SK-N-SH (cell line): ENCODE data around the gene ZG16B. TPM values are rescaled to one million over a fixed set of nuclear protein-coding genes. Genes with fewer than 3 reads are reported as not detected.

ENCODE experiments used
- CTCF ChIA-PET: fragments of 300-600, 350-600 bp; formaldehyde crosslinking; extraction: SDS; loops from one replicate; lab custom pipeline; 2021; lab: Yijun Ruan, JAX
- POLR2A ChIA-PET: fragments of 350-600 bp; sonication (Branson Sonifier 250); formaldehyde crosslinking; extraction: SDS; loops from one replicate; lab custom pipeline; 2020; ENCODE audit warnings: antibody characterized with exemption, inconsistent platforms; lab: Yijun Ruan, JAX
- DNase-seq: peaks from one replicate; pipeline ENCODE4 v3.0.0; 2012
- H2AFZ ChIP-seq: fragments of 200-600 bp; sonication (generic); 2 replicates; pipeline ENCODE4 v1.8.1; 2016; ENCODE audit warnings: antibody characterized with exemption, mild to moderate bottlenecking, low read depth
- H3F3A ChIP-seq: fragments of 200-600 bp; sonication (generic); replicated peaks from 2 replicates; pipeline ENCODE3; 2016; ENCODE audit warnings: antibody characterized with exemption, mild to moderate bottlenecking; ENCODE audit not compliant: insufficient read depth
- H3K27ac ChIP-seq, 2 experiments: fragments of 200-500 bp in 1 of 2; fragments of 200-600 bp in 1 of 2; sonication (Bioruptor generic) in 1 of 2; sonication (generic), shearing (Covaris generic) in 1 of 2; 2 replicates each; pipeline versions ENCODE4 v1.5.1 to v1.6.1; 2014 to 2016; ENCODE audit warnings: low read depth in 2 of 2, inconsistent platforms in 1 of 2, low read length in 1 of 2, mild to moderate bottlenecking in 1 of 2, mixed read lengths in 1 of 2
- H3K27me3 ChIP-seq: fragments of 200-600 bp; sonication (generic), shearing (Covaris generic); 2 replicates; pipeline ENCODE4 v1.6.1; 2016; ENCODE audit warnings: mixed run types; ENCODE audit not compliant: insufficient read depth
- H3K36me3 ChIP-seq, 2 experiments: fragments of 200-500 bp in 1 of 2; fragments of 200-600 bp in 1 of 2; sonication (Bioruptor generic) in 1 of 2; sonication (generic) in 1 of 2; replicated peaks in 1 of 2; 2 replicates each; pipeline versions ENCODE3 to v1.5.1; 2014 to 2016; ENCODE audit warnings: low read length in 1 of 2, mild to moderate bottlenecking in 1 of 2; ENCODE audit not compliant: insufficient read depth in 2 of 2, control insufficient read depth in 1 of 2
- H3K4me1 ChIP-seq, 2 experiments: fragments of 200-500 bp in 1 of 2; fragments of 200-600 bp in 1 of 2; sonication (Bioruptor generic) in 1 of 2; sonication (generic), shearing (Covaris generic) in 1 of 2; 2 replicates each; pipeline versions ENCODE4 v1.5.1 to v1.6.1; 2014 to 2016; ENCODE audit warnings: low read depth in 1 of 2, low read length in 1 of 2, mixed run types in 1 of 2; ENCODE audit not compliant: insufficient read depth in 2 of 2, control insufficient read depth in 1 of 2
- H3K4me2 ChIP-seq: fragments of 200-600 bp; sonication (generic), shearing (Covaris generic); 2 replicates; pipeline ENCODE4 v1.6.1; 2017; ENCODE audit warnings: mixed run types
- H3K4me3 ChIP-seq, 2 experiments: fragments of 200-500 bp in 1 of 2; fragments of 200-600 bp in 1 of 2; sonication (Bioruptor generic) in 1 of 2; sonication (generic), shearing (Covaris generic) in 1 of 2; 2 replicates each; pipeline versions ENCODE4 v1.5.1 to v1.8.1; 2014 to 2016; ENCODE audit warnings: low read depth in 2 of 2, inconsistent platforms in 1 of 2, low read length in 1 of 2, mild to moderate bottlenecking in 1 of 2, mixed read lengths in 1 of 2, moderate library complexity in 1 of 2
- H3K79me2 ChIP-seq: fragments of 200-600 bp; sonication (generic); 2 replicates; pipeline ENCODE4 v1.8.1; 2017; ENCODE audit warnings: mild to moderate bottlenecking; ENCODE audit not compliant: insufficient read depth
- H3K9ac ChIP-seq: fragments of 200-600 bp; sonication (generic); 2 replicates; pipeline ENCODE4 v1.6.1; 2017; ENCODE audit warnings: mixed run types
- H3K9me2 ChIP-seq: fragments of 200-600 bp; sonication (generic); 2 replicates; pipeline ENCODE4 v1.6.1; 2017; ENCODE audit warnings: mixed run types
- H3K9me3 ChIP-seq: fragments of 200-600 bp; sonication (generic); 2 replicates; pipeline ENCODE4 v1.6.1; 2017; ENCODE audit warnings: mixed run types, mild to moderate bottlenecking, moderate library complexity
- H4K20me1 ChIP-seq: fragments of 200-600 bp; sonication (generic); 2 replicates; pipeline ENCODE4 v1.6.1; 2017; ENCODE audit warnings: mild to moderate bottlenecking, mixed run types; ENCODE audit not compliant: insufficient read depth
- FOSL2 ChIP-seq: IDR thresholded peaks from 2 replicates; pipeline ENCODE4 v1.4.0; 2012; ENCODE audit warnings: low read depth, mild to moderate bottlenecking, moderate library complexity, borderline replicate concordance
- FOXM1 ChIP-seq: IDR thresholded peaks from 2 replicates; pipeline ENCODE4 v1.4.0; 2012; ENCODE audit warnings: low read depth, mild to moderate bottlenecking
- GATA2 ChIP-seq: sonication (generic); formaldehyde crosslinking; IDR thresholded peaks from 2 replicates; pipeline ENCODE4 v1.5.0; 2020; ENCODE audit warnings: mild to moderate bottlenecking, missing genetic modification reagents
- MXI1 ChIP-seq: IDR thresholded peaks from 2 replicates; pipeline ENCODE4 v1.6.1; 2012; ENCODE audit warnings: mild to moderate bottlenecking, low read depth, low read length, improper control_type of control experiment
- NFIC ChIP-seq: IDR thresholded peaks from 2 replicates; pipeline ENCODE4 v1.4.0; 2012; ENCODE audit warnings: borderline replicate concordance
- NRF1 ChIP-seq: IDR thresholded peaks from 2 replicates; pipeline ENCODE4 v1.6.1; 2012; ENCODE audit warnings: low read depth, mild to moderate bottlenecking, low read length
- POLR2AphosphoS5 ChIP-seq: IDR thresholded peaks from 2 replicates; pipeline ENCODE4 v1.6.1; 2012; ENCODE audit warnings: low read depth, low read length
- SIN3A ChIP-seq: IDR thresholded peaks from 2 replicates; pipeline ENCODE4 v1.6.1; 2012; ENCODE audit warnings: low read depth, mild to moderate bottlenecking, low read length, moderate library complexity, borderline replicate concordance
- SMC3 ChIP-seq: IDR thresholded peaks from 2 replicates; pipeline ENCODE4 v1.6.1; 2012; ENCODE audit warnings: low read depth, low read length, improper control_type of control experiment
- TCF12 ChIP-seq: IDR thresholded peaks from 2 replicates; pipeline ENCODE4 v1.4.0; 2012
- TEAD4 ChIP-seq: IDR thresholded peaks from 2 replicates; pipeline ENCODE4 v1.4.0; 2012; ENCODE audit warnings: mild to moderate bottlenecking, borderline replicate concordance; ENCODE audit not compliant: insufficient read depth
- YY1 ChIP-seq: IDR thresholded peaks from 2 replicates; pipeline ENCODE4 v1.4.0; 2012; ENCODE audit warnings: low read depth, mild to moderate bottlenecking
- WGBS: methylation state at CpG from one replicate; pipeline ENCODE4 v1.1.6; 2017; ENCODE audit warnings: low lambda C conversion rate; 5-methylcytosine and 5-hydroxymethylcytosine counted together
- polyA plus RNA-seq, 3 experiments: library from polyadenylated mRNA; depleted of rRNA; stranded (reverse); fragments of >200 nt; gene quantifications; 2 replicates each; pipeline ENCODE4 v1.2.3, GENCODE V29; 2012
- TF ChIP-seq, protein P1 (sequence below): fragments of 200-600 bp; sonication (generic); IDR thresholded peaks from 2 replicates; pipeline ENCODE4 v1.6.1; 2017; ENCODE audit warnings: antibody characterized with exemption, mild to moderate bottlenecking, moderate library complexity
- TF ChIP-seq, protein P2 (sequence below): fragments of 150-350 bp; IDR thresholded peaks from 2 replicates; pipeline ENCODE4 v1.6.1; 2017; ENCODE audit warnings: antibody characterized with exemption, low read length, low read depth, borderline replicate concordance
- TF ChIP-seq, protein P3 (sequence below): IDR thresholded peaks from 2 replicates; pipeline ENCODE4 v1.4.0; 2012; ENCODE audit warnings: low read depth, borderline replicate concordance
- TF ChIP-seq, protein P4 (sequence below): IDR thresholded peaks from 2 replicates; pipeline ENCODE4; 2012
- TF ChIP-seq, protein P5 (sequence below): IDR thresholded peaks from 2 replicates; pipeline ENCODE4 v1.6.1; 2012; ENCODE audit warnings: mild to moderate bottlenecking, low read depth, low read length, moderate library complexity

ZG16B gene
- polyA plus RNA-seq, 1 of the 3 experiments (the other 2 are of a cell fraction): 0.26 TPM

DNA sequence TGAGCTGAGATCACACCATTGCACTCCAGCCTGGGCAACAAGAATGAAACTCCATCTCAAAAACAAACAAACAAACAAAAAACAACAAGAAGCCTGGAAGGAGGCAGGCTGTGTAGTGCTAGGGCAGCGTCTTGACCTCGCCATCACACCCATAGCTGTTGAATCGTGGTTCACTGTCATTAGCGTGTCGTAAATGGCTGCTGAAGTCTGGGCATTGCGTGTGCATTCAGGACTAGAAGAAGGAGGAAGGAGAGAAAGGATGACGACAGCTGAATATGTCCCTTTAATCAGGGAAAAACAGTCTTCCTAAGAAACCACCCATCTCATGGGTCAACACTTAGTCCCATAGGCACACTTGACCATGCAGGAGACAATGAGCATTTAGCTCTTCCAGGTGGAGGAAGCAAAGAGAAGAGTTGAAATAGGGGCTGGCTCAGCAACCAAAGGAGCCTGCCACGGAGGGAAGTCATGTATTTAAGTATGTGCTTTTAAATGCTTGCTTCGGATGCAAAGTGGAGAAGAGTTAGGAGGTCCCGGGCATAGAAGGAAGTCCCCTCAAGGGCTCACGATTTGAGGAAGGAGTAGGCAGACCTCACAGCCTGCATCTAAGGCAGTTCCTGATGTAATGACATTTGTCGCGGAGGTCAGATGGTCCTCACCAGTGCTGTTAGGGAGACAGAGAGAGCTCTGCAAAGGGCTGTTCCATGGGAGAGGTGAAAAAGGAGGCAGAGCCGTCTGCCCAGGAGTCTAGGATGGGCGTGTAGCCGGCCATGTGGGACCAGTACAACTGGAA, 19.0 kb downstream of the ZG16B start:
- Histone ChIP-seq H3K27me3 (peaks cover 5% of the 10 kb centered on the region; the same call in 1 of the 2 replicates), H3F3A (no peaks in the 10 kb centered on the region), H2AFZ (no peak overlapping the region), H3K4me2 (no peak overlapping the region), H3K9ac (no peak overlapping the region), H3K9me2 (no peaks in the 10 kb centered on the region), H3K4me3 (no peak overlapping the region), H3K4me1 (peaks cover 0 to 6% of the 10 kb centered on the region in 2 experiments; a peak in 1 of 4 replicates), H3K79me2 (no peaks in the 10 kb centered on the region), H4K20me1 (no peaks in the 10 kb centered on the region), H3K9me3 (0 out of 2 replicates have a peak, but pooled peaks cover 1% of the 10 kb centered on the region), H3K27ac (no peak overlapping the region), H3K36me3 (no peaks in the 10 kb centered on the region)
- WGBS: 65% methylated on average over 16 of the region's 16 CpGs
- POLR2A ChIA-PET: no interaction called here
- CTCF ChIA-PET: interaction anchor here (0.5 to 3.0 kb wide), 4 partner anchors 10 to 120 kb away, joined by 3 to 24 read pairs (median 4); no protein-coding TSS in a partner anchor
- DNase-seq: no peak
- TF ChIP-seq, protein P1, sequence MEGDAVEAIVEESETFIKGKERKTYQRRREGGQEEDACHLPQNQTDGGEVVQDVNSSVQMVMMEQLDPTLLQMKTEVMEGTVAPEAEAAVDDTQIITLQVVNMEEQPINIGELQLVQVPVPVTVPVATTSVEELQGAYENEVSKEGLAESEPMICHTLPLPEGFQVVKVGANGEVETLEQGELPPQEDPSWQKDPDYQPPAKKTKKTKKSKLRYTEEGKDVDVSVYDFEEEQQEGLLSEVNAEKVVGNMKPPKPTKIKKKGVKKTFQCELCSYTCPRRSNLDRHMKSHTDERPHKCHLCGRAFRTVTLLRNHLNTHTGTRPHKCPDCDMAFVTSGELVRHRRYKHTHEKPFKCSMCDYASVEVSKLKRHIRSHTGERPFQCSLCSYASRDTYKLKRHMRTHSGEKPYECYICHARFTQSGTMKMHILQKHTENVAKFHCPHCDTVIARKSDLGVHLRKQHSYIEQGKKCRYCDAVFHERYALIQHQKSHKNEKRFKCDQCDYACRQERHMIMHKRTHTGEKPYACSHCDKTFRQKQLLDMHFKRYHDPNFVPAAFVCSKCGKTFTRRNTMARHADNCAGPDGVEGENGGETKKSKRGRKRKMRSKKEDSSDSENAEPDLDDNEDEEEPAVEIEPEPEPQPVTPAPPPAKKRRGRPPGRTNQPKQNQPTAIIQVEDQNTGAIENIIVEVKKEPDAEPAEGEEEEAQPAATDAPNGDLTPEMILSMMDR: no peak
- TF ChIP-seq FOXM1: no peak
- TF ChIP-seq NFIC: no peak
- TF ChIP-seq MXI1: no peak
- TF ChIP-seq, protein P2, sequence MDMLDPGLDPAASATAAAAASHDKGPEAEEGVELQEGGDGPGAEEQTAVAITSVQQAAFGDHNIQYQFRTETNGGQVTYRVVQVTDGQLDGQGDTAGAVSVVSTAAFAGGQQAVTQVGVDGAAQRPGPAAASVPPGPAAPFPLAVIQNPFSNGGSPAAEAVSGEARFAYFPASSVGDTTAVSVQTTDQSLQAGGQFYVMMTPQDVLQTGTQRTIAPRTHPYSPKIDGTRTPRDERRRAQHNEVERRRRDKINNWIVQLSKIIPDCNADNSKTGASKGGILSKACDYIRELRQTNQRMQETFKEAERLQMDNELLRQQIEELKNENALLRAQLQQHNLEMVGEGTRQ: no peak
- TF ChIP-seq SMC3: no peak
- no peak for TF ChIP-seq TEAD4
- no peak for TF ChIP-seq NRF1
- no peak for TF ChIP-seq GATA2 (CRISPR knock-in tag)
- TF ChIP-seq TCF12: no peak
- no peak for TF ChIP-seq SIN3A
- TF ChIP-seq, protein P3, sequence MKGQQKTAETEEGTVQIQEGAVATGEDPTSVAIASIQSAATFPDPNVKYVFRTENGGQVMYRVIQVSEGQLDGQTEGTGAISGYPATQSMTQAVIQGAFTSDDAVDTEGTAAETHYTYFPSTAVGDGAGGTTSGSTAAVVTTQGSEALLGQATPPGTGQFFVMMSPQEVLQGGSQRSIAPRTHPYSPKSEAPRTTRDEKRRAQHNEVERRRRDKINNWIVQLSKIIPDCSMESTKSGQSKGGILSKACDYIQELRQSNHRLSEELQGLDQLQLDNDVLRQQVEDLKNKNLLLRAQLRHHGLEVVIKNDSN: no peak
- TF ChIP-seq, protein P4, sequence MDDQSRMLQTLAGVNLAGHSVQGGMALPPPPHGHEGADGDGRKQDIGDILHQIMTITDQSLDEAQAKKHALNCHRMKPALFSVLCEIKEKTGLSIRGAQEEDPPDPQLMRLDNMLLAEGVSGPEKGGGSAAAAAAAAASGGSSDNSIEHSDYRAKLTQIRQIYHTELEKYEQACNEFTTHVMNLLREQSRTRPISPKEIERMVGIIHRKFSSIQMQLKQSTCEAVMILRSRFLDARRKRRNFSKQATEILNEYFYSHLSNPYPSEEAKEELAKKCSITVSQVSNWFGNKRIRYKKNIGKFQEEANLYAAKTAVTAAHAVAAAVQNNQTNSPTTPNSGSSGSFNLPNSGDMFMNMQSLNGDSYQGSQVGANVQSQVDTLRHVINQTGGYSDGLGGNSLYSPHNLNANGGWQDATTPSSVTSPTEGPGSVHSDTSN: no peak
- TF ChIP-seq YY1: no peak
- no peak for TF ChIP-seq FOSL2
- no peak for TF ChIP-seq POLR2AphosphoS5
- TF ChIP-seq, protein P5, sequence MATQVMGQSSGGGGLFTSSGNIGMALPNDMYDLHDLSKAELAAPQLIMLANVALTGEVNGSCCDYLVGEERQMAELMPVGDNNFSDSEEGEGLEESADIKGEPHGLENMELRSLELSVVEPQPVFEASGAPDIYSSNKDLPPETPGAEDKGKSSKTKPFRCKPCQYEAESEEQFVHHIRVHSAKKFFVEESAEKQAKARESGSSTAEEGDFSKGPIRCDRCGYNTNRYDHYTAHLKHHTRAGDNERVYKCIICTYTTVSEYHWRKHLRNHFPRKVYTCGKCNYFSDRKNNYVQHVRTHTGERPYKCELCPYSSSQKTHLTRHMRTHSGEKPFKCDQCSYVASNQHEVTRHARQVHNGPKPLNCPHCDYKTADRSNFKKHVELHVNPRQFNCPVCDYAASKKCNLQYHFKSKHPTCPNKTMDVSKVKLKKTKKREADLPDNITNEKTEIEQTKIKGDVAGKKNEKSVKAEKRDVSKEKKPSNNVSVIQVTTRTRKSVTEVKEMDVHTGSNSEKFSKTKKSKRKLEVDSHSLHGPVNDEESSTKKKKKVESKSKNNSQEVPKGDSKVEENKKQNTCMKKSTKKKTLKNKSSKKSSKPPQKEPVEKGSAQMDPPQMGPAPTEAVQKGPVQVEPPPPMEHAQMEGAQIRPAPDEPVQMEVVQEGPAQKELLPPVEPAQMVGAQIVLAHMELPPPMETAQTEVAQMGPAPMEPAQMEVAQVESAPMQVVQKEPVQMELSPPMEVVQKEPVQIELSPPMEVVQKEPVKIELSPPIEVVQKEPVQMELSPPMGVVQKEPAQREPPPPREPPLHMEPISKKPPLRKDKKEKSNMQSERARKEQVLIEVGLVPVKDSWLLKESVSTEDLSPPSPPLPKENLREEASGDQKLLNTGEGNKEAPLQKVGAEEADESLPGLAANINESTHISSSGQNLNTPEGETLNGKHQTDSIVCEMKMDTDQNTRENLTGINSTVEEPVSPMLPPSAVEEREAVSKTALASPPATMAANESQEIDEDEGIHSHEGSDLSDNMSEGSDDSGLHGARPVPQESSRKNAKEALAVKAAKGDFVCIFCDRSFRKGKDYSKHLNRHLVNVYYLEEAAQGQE: no peak
